Cortex of kidney (tissue), 1 donor: ENCODE measurements around the gene KLHL7.
"Not testable (repeated sequence)": the region's sequence is repeated elsewhere in the genome, so short reads cannot be mapped to it uniquely, and the experiment has no call there.

Experiments
- DNase-seq: peaks from one replicate; lab custom pipeline; 2025; lab: John Stamatoyannopoulos, UW

Gene KLHL7

GRCh38 chr7:23107781-23108180, 2.2 kb downstream of the KLHL7 start:
- DNase-seq = no peak

GRCh38 chr7:23108995-23109394, 3.4 kb downstream of the KLHL7 start:
- DNase-seq = no peak

GRCh38 chr7:23109470-23109869, 3.9 kb downstream of the KLHL7 start:
- DNase-seq = no peak

- DNase-seq = no peak
Measured at GRCh38 chr7:23114896-23115295, 9.3 kb downstream of the KLHL7 start.

- DNase-seq = no peak
Measured at GRCh38 chr7:23115991-23116390, 10.4 kb downstream of the KLHL7 start.

- DNase-seq = no peak
Measured at GRCh38 chr7:23117841-23118240, 12.3 kb downstream of the KLHL7 start.

GRCh38 chr7:23120106-23120505, 14.5 kb downstream of the KLHL7 start:
- no peak for DNase-seq

GRCh38 chr7:23121165-23121564, 15.6 kb downstream of the KLHL7 start:
- DNase-seq = no peak

GRCh38 chr7:23123007-23123406, 17.4 kb downstream of the KLHL7 start:
- DNase-seq = no peak

GRCh38 chr7:23123465-23123864, 17.9 kb downstream of the KLHL7 start:
- DNase-seq = no peak

- DNase-seq = no peak
Measured at GRCh38 chr7:23129036-23129435, 23.5 kb downstream of the KLHL7 start.

GRCh38 chr7:23131799-23132198, 26.2 kb downstream of the KLHL7 start:
- DNase-seq = not testable (repeated sequence)

- DNase-seq = no peak
Measured at GRCh38 chr7:23133797-23134196, 28.2 kb downstream of the KLHL7 start.

- no peak for DNase-seq
Measured at GRCh38 chr7:23135755-23136154, 30.2 kb downstream of the KLHL7 start.

- no peak for DNase-seq
Measured at GRCh38 chr7:23136216-23136615, 30.6 kb downstream of the KLHL7 start.

- no peak for DNase-seq
Measured at GRCh38 chr7:23157679-23158078, 52.1 kb downstream of the KLHL7 start.

- no peak for DNase-seq
Measured at GRCh38 chr7:23158546-23158945, 53.0 kb downstream of the KLHL7 start.

GRCh38 chr7:23161482-23161881, 55.9 kb downstream of the KLHL7 start:
- no peak for DNase-seq

- no peak for DNase-seq
Measured at GRCh38 chr7:23164846-23165245, 59.3 kb downstream of the KLHL7 start.

- DNase-seq = no peak
Measured at GRCh38 chr7:23165316-23165715, 59.7 kb downstream of the KLHL7 start.

- DNase-seq = no peak
Measured at GRCh38 chr7:23167691-23168090, 62.1 kb downstream of the KLHL7 start.

- DNase-seq = no peak
Measured at GRCh38 chr7:23168111-23168885, 62.7 kb downstream of the KLHL7 start.

GRCh38 chr7:23175938-23176337, 70.4 kb downstream of the KLHL7 start:
- no peak for DNase-seq
